ENCODE data around the gene WDR27. TPM values are rescaled to one million over a fixed set of nuclear protein-coding genes. Genes with fewer than 3 reads are reported as not detected.
"Not testable (repeated sequence)": the region's sequence is repeated elsewhere in the genome, so short reads cannot be mapped to it uniquely, and the experiment has no call there.

The WDR27 gene
- total RNA-seq, 3 donors from 2014 or later = 30.9 to 60.5 (median 49.1) TPM

DNA sequence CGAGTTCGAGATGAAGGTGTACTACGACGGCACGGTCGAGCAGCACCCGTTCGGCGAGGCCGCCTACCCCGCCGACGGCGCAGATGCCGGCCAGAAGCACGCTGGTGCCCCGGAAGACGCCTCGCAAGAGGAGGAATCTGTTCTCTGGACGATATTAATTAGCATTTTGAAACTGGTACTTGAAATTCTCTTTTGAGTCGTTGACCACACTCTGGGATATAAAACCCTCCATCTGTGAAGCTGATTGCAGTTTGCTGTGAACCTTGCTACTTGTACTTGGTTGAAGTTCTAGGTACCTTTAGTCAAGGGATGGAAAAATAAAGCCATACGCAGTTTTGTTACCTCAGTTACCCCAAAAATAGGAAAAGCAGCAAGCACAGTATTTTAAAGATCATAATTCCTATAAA, 1.0 kb upstream of the WDR27 start:
- Histone ChIP-seq H3K36me3 (ENCODE audit: low read depth) (no peaks in the 10 kb centered on the region), H3K4me1 (ENCODE audit: low read depth) (peaks cover 34% of the 10 kb centered on the region), H3K9me3 (no peaks in the 10 kb centered on the region), H3K4me3 (peak overlapping the region; percentile 92)
- TF ChIP-seq, protein P1, sequence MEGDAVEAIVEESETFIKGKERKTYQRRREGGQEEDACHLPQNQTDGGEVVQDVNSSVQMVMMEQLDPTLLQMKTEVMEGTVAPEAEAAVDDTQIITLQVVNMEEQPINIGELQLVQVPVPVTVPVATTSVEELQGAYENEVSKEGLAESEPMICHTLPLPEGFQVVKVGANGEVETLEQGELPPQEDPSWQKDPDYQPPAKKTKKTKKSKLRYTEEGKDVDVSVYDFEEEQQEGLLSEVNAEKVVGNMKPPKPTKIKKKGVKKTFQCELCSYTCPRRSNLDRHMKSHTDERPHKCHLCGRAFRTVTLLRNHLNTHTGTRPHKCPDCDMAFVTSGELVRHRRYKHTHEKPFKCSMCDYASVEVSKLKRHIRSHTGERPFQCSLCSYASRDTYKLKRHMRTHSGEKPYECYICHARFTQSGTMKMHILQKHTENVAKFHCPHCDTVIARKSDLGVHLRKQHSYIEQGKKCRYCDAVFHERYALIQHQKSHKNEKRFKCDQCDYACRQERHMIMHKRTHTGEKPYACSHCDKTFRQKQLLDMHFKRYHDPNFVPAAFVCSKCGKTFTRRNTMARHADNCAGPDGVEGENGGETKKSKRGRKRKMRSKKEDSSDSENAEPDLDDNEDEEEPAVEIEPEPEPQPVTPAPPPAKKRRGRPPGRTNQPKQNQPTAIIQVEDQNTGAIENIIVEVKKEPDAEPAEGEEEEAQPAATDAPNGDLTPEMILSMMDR (IDR thresholded peaks at IDR 0.05) = no peak
- ATAC-seq = no peak
- intact Hi-C loops (cut with DNase I, micrococcal nuclease) = no loop called here
- no peak for DNase-seq

DNA sequence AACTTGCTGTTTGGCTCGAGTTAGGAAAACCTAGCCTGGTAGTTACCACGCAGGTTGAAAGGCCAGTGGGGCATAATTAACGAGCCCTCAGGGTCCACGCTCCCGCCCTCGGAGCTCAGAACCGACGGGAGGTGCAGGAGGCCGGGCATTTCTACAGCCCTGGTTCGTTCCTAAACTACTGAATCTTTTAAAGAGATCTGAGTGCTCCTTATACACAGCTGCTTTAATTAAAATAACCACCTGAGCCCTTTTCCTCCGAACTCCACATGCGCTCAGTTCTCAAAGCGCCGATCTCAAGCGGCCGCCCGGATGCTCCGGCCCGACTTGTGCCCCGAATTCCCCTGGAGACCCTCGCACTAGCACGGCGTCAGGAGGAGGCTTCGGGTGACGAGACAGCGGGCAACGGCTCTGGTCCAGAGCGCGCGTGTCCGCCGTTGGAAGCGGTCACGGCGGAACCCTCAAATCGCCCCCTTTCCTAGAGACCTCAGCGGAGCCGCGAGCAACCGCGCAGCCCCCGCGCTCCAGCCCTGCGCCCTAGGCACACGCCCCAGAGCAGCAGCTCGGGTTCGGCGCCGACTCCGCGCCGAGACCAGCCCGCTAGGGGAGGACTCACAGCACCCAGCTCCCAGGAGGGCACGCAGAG, 397 bp downstream of the WDR27 start:
- intact Hi-C loops (cut with DNase I, micrococcal nuclease) = no loop called here
- DNase-seq (peak in 1 of 3 donors; percentile 35), ATAC-seq (peak; percentile 17)
- Histone ChIP-seq H3K9me3 (peaks cover 2% of the 10 kb centered on the region), H3K36me3 (ENCODE audit: low read depth) (no peaks in the 10 kb centered on the region), H3K4me3 (peak overlapping the region; percentile 92), H3K4me1 (ENCODE audit: low read depth) (peaks cover 34% of the 10 kb centered on the region)
- TF ChIP-seq, protein P1 (IDR thresholded peaks at IDR 0.05) = no peak

DNA sequence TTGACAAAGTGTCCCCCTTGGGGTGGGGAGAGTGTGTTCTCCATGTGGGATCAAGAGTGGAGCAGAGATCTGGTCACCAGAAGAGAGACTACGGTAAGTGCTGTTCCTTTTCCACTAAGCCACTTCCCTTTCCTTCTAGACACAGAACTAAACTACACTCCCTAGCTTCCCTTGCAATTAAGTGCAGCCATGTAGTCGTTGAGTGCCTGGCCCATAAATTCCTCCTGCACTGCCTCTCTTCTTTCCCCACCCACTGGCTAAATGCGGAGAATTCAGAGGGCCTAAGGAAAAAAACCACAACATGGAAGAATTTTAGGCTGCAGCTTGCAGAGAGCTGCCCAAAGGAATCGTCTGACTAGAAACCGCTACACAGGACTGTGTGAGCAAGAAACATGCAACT, 1.5 kb downstream of the WDR27 start:
- H3K36me3 ChIP-seq (ENCODE audit: low read depth) = no peaks in the 10 kb centered on the region
- intact Hi-C loops (cut with DNase I, micrococcal nuclease) = no loop called here
- ATAC-seq = no peak
- DNase-seq = peak in 1 of 3 donors; percentile 11
- no peak overlapping the region for H3K4me3 ChIP-seq
- peaks cover 10% of the 10 kb centered on the region for H3K9me3 ChIP-seq
- peaks cover 34% of the 10 kb centered on the region for H3K4me1 ChIP-seq (ENCODE audit: low read depth)
- TF ChIP-seq, protein P1 (IDR thresholded peaks at IDR 0.05) = no peak

DNA sequence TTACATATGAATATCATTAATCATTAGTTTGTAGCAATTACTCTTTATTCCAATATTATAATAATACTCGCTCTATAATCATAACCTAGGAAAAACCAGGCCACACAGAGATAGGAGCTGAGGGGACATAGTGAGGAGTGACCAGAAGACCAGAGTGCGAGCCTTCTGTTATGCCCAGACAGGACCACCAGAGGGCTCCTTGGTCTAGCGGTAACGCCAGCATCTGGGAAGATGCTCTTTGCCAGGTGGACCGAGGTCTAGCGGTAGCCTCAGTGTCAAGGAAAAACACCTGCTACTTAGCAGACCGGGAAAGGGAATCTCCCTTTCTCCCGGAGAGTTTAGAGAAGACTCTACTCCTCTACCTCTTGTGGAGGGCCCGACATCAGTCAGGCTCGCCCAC, 4.7 kb downstream of the WDR27 start:
- Histone ChIP-seq H3K4me1 (ENCODE audit: low read depth) (peaks cover 16% of the 10 kb centered on the region), H3K9me3 (peaks cover 14% of the 10 kb centered on the region)
- H3K4me3 ChIP-seq; H3K36me3 ChIP-seq (ENCODE audit: low read depth); DNase-seq; intact Hi-C loops (cut with DNase I, micrococcal nuclease); ATAC-seq: not testable (repeated sequence)

DNA sequence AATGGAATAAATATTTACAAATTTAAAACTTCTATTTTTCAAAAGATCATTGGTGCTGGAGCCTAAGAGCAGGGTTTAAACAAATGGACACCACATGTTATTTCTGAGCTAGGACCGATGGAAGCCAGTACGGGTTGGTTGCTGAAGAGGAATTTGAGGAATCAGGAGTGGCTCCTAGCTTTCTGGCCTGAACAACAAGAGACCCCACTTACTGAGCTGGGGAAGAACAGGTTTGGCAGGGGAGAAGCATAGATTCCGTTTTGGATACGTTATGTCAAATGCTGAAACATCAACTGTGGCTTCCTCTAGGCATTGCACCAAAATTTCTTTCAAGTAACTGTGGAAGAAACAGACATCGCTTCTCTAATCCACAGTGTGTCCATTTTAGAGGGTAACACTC, 6.7 kb downstream of the WDR27 start:
- no peak for DNase-seq
- peaks cover 7% of the 10 kb centered on the region for H3K4me1 ChIP-seq (ENCODE audit: low read depth)
- ATAC-seq = no peak
- peaks cover 14% of the 10 kb centered on the region for H3K9me3 ChIP-seq
- H3K4me3 ChIP-seq = no peak overlapping the region
- TF ChIP-seq, protein P1 (IDR thresholded peaks at IDR 0.05) = no peak
- intact Hi-C loops (cut with DNase I, micrococcal nuclease) = no loop called here
- no peaks in the 10 kb centered on the region for H3K36me3 ChIP-seq (ENCODE audit: low read depth)

DNA sequence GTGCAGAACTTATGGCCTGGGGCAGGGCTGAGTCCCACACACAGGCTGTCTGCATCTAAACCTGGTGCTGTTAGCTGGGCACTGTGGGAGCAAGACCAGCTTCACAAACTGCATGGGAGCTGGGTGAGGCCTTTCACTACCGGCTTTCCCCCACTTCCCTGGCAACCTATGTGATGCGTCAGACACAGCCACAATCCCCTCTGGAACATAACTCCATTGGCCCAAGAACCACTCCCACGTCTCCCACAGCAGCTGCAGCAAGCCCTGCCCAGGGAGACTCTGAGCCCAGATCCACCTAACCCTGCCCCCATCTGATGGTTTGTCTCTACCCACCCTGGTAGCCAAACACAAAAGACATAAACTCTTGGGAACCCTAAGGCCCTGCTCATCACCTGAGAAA, 9.3 kb downstream of the WDR27 start:
- Histone ChIP-seq H3K4me1 (ENCODE audit: low read depth) (no peaks in the 10 kb centered on the region), H3K36me3 (ENCODE audit: low read depth) (no peaks in the 10 kb centered on the region), H3K4me3 (no peak overlapping the region), H3K9me3 (peaks cover 14% of the 10 kb centered on the region)
- intact Hi-C loops (cut with DNase I, micrococcal nuclease) = no loop called here
- DNase-seq (no peak), ATAC-seq (no peak)
- TF ChIP-seq, protein P1 (IDR thresholded peaks at IDR 0.05) = no peak

Data from mucosa of descending colon (tissue), 3 donors.